ENCODE results near the gene CNNM4.

- TF ChIP-seq CTCF (IDR thresholded peaks at IDR 0.05; ENCODE audit: borderline replicate concordance, extremely low read depth, low read length, poor library complexity, severe bottlenecking) (peak; percentile 95), EZH2 (IDR thresholded peaks at IDR 0.05; ENCODE audit: borderline replicate concordance, low read depth, low read length, severe bottlenecking) (no peak)
These were observed 97.1 kb downstream of the CNNM4 start, which contains the start of gene ANKRD39 for GRCh38 chr2:96857667-96858372.

All from DND-41 (cell line).